Measurements from ENCODE around the gene MRTO4. TPM values are rescaled to one million over a fixed set of nuclear protein-coding genes. Genes with fewer than 3 reads are reported as not detected.

MRTO4 gene
- polyA plus RNA-seq, 1 of the 3 experiments (the other 2 are of a cell fraction): 48.4 TPM

- no peak for DNase-seq
- Histone ChIP-seq H3K79me2 (ENCODE audit: insufficient read depth) (peaks cover under 1% of the 10 kb centered on the region; the same call in 1 of the 2 replicates), H3K9me3 (no peaks in the 10 kb centered on the region), H3K27me3 (ENCODE audit: insufficient read depth) (no peaks in the 10 kb centered on the region), H3K4me3 (ENCODE audit: low read depth in 2 of 2, low read length in 1 of 2) (no peak overlapping the region), H3K9ac (no peak overlapping the region), H3F3A (replicated peaks; ENCODE audit: insufficient read depth) (peaks cover 3% of the 10 kb centered on the region), H3K4me1 (ENCODE audit: control insufficient read depth in 1 of 2, insufficient read depth in 2 of 2, low read depth in 1 of 2, low read length in 1 of 2) (no peaks in the 10 kb centered on the region), H2AFZ (ENCODE audit: low read depth) (no peak overlapping the region), H3K27ac (ENCODE audit: low read depth in 2 of 2, low read length in 1 of 2) (no peak overlapping the region), H3K36me3 (replicated peaks in 1 of 2; ENCODE audit: control insufficient read depth in 1 of 2, insufficient read depth in 2 of 2, low read length in 1 of 2) (peaks cover 10 to 27% of the 10 kb centered on the region in 2 experiments), H3K9me2 (no peaks in the 10 kb centered on the region), H4K20me1 (ENCODE audit: insufficient read depth) (no peaks in the 10 kb centered on the region), H3K4me2 (no peak overlapping the region)
- TF ChIP-seq MXI1 (IDR thresholded peaks at IDR 0.05; ENCODE audit: low read depth, low read length) (no peak), POLR2AphosphoS5 (IDR thresholded peaks at IDR 0.05; ENCODE audit: low read depth, low read length) (peak; percentile 33; the same call in 1 of the 2 replicates), TEAD4 (IDR thresholded peaks at IDR 0.05; ENCODE audit: borderline replicate concordance, insufficient read depth) (no peak), SIN3A (IDR thresholded peaks at IDR 0.05; ENCODE audit: borderline replicate concordance, low read depth, low read length) (no peak), EZH2phosphoT487 (IDR thresholded peaks at IDR 0.05; ENCODE audit: borderline replicate concordance, low read depth) (no peak), TCF12 (IDR thresholded peaks at IDR 0.05) (no peak)
- whole genome bisulfite sequencing (ENCODE audit: low lambda C conversion rate): 85% methylated on average over 2 of the region's 5 CpGs
- POLR2A ChIA-PET: no interaction called here
- CTCF ChIA-PET: no interaction called here
Measured at GRCh38 chr1:19262047-19262446, 10.4 kb downstream of the MRTO4 start.

DNA sequence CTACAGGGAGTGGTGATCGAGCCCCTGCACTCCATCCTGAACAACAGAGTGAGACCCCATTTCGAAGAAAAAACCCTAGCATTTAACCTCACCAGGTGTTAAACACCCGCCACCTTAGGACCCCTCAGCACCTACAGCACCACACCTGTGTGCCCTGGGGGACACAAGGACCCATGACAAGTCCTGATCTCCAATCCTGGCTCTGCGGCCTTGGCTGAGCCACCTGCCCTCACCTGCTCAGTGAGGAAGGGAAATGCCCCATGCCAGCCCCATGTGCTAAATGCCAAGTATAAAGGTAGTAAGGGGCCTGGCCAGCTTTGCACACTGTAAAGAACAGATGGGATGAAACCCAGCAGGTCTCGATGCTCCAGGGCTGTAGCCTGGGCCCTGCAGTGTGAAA lies 11.1 kb downstream of the MRTO4 start:
- WGBS (ENCODE audit: low lambda C conversion rate): 77% methylated on average over 2 of the region's 5 CpGs
- Histone ChIP-seq H3K4me1 (ENCODE audit: control insufficient read depth in 1 of 2, insufficient read depth in 2 of 2, low read depth in 1 of 2, low read length in 1 of 2) (no peaks in the 10 kb centered on the region), H3K36me3 (replicated peaks in 1 of 2; ENCODE audit: control insufficient read depth in 1 of 2, insufficient read depth in 2 of 2, low read length in 1 of 2) (peaks cover 6 to 20% of the 10 kb centered on the region in 2 experiments), H3K79me2 (ENCODE audit: insufficient read depth) (no peaks in the 10 kb centered on the region), H3F3A (replicated peaks; ENCODE audit: insufficient read depth) (peaks cover 3% of the 10 kb centered on the region), H3K9ac (no peak overlapping the region), H3K9me3 (no peaks in the 10 kb centered on the region), H3K27me3 (ENCODE audit: insufficient read depth) (no peaks in the 10 kb centered on the region), H2AFZ (ENCODE audit: low read depth) (no peak overlapping the region), H3K27ac (ENCODE audit: low read depth in 2 of 2, low read length in 1 of 2) (no peak overlapping the region), H3K4me2 (no peak overlapping the region), H3K4me3 (ENCODE audit: low read depth in 2 of 2, low read length in 1 of 2) (no peak overlapping the region), H4K20me1 (ENCODE audit: insufficient read depth) (no peaks in the 10 kb centered on the region), H3K9me2 (no peaks in the 10 kb centered on the region)
- ChIA-PET CTCF (interaction anchor here (1.6 kb wide), 1 partner anchor 355 kb away, joined by 3 read pairs; no protein-coding TSS in a partner anchor), POLR2A (no interaction called here)
- DNase-seq: no peak
- TF ChIP-seq ELF1 (IDR thresholded peaks at IDR 0.05) (no peak), FOSL2 (IDR thresholded peaks at IDR 0.05; ENCODE audit: borderline replicate concordance, low read depth) (no peak), GATA2 (CRISPR knock-in tag; IDR thresholded peaks at IDR 0.05) (no peak), RAD21 (IDR thresholded peaks at IDR 0.05; ENCODE audit: low read length) (no peak), RCOR1 (IDR thresholded peaks at IDR 0.05; ENCODE audit: low read length) (no peak), TEAD4 (IDR thresholded peaks at IDR 0.05; ENCODE audit: borderline replicate concordance, insufficient read depth) (no peak), NRF1 (IDR thresholded peaks at IDR 0.05; ENCODE audit: low read depth, low read length) (no peak), TAF1 (IDR thresholded peaks at IDR 0.05; ENCODE audit: borderline replicate concordance, low read depth, low read length) (no peak), NFIC (IDR thresholded peaks at IDR 0.05; ENCODE audit: borderline replicate concordance) (no peak)
- TF ChIP-seq, protein P1, sequence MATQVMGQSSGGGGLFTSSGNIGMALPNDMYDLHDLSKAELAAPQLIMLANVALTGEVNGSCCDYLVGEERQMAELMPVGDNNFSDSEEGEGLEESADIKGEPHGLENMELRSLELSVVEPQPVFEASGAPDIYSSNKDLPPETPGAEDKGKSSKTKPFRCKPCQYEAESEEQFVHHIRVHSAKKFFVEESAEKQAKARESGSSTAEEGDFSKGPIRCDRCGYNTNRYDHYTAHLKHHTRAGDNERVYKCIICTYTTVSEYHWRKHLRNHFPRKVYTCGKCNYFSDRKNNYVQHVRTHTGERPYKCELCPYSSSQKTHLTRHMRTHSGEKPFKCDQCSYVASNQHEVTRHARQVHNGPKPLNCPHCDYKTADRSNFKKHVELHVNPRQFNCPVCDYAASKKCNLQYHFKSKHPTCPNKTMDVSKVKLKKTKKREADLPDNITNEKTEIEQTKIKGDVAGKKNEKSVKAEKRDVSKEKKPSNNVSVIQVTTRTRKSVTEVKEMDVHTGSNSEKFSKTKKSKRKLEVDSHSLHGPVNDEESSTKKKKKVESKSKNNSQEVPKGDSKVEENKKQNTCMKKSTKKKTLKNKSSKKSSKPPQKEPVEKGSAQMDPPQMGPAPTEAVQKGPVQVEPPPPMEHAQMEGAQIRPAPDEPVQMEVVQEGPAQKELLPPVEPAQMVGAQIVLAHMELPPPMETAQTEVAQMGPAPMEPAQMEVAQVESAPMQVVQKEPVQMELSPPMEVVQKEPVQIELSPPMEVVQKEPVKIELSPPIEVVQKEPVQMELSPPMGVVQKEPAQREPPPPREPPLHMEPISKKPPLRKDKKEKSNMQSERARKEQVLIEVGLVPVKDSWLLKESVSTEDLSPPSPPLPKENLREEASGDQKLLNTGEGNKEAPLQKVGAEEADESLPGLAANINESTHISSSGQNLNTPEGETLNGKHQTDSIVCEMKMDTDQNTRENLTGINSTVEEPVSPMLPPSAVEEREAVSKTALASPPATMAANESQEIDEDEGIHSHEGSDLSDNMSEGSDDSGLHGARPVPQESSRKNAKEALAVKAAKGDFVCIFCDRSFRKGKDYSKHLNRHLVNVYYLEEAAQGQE (IDR thresholded peaks at IDR 0.05; ENCODE audit: low read depth, low read length): no peak

Measured in SK-N-SH (cell line).